Hematopoietic multipotent progenitor cell treated with erythropoietin and hydrocortisone succinate and interleukin-3 and kit ligand, for 6 days (in vitro differentiated cells): ENCODE results near the gene GLDC.
"Not testable (repeated sequence)": the region's sequence is repeated elsewhere in the genome, so short reads cannot be mapped to it uniquely, and the experiment has no call there.

Source experiments
- DNase-seq: peaks from one replicate; pipeline ENCODE4 v3.0.0-alpha.2; 2015

Gene GLDC

GRCh38 chr9:6562871-6563430, 82.6 kb downstream of the GLDC start:
- no peak for DNase-seq

DNA sequence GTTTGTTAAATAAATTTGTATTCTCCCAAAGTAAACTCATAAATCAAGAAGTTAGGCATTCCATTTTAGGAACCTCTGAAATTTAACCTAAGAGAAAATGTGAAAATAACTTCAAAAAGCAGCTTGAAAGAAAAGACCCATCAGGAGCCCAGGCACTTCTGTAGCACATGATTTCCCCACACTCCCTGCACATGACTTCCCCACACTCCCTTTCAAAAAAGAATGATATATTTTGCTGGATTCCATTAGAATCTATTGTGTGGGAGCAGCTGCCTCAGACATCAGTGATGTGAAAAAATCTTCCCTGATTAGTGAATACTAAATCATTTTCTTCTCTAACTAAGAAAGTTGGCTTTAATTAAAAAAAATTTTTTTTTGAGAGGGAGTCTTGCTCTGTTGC, 83.3 kb downstream of the GLDC start:
- no peak for DNase-seq

- DNase-seq = no peak
Measured at GRCh38 chr9:6557883-6558616, 87.5 kb downstream of the GLDC start.

GRCh38 chr9:6553866-6554265, 91.7 kb downstream of the GLDC start:
- no peak for DNase-seq

DNA sequence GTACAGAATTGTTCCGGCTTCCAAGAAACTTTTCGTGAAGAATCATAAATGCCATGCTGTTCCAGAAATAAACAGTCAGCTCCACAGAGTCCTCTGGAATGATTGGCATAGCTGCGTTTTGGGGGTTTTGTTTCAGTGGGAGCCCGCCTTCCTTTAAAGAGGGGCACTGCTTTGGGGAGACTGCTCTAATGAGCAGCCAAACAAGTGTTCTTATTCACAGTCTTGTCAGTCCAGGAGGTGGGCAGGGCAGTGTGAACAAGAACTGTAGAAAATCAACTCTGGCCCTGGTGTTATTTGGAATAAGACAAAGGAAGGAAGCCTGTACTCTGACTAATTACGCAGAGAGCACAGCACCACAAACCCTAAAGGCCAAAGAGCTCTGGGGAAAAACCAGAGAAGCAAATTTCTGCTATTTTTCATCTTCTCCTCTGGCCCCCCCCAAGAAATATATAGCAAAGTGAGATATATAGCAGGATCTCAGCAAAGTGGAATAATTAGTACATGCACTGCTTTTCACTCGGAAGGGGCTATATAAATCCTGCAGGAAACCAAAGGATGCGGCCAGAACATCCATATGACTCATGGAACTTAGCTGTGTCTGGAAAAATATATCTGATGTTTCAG, 92.9 kb downstream of the GLDC start:
- no peak for DNase-seq

DNA sequence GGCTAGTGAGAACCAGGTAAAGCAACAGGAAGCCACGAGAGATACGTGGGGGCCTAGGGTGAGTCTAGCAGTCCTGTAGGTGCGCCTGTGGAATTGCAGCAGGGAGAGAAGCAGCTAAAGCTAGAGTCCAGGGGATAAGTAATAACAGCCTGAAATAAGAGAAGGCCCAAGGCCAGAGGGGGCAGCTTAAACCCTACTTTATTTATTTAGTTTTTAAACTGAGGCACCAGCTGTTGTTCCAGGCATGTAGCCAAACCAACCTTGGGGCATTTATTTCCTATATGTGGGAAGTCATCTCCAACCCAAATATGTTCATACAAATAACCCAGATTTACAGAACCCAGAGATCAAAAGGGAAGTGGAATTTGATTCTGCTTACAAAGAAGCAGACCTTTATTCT, 93.5 kb downstream of the GLDC start:
- no peak for DNase-seq

- no peak for DNase-seq
Measured at GRCh38 chr9:6551136-6551535, 94.4 kb downstream of the GLDC start.

DNA sequence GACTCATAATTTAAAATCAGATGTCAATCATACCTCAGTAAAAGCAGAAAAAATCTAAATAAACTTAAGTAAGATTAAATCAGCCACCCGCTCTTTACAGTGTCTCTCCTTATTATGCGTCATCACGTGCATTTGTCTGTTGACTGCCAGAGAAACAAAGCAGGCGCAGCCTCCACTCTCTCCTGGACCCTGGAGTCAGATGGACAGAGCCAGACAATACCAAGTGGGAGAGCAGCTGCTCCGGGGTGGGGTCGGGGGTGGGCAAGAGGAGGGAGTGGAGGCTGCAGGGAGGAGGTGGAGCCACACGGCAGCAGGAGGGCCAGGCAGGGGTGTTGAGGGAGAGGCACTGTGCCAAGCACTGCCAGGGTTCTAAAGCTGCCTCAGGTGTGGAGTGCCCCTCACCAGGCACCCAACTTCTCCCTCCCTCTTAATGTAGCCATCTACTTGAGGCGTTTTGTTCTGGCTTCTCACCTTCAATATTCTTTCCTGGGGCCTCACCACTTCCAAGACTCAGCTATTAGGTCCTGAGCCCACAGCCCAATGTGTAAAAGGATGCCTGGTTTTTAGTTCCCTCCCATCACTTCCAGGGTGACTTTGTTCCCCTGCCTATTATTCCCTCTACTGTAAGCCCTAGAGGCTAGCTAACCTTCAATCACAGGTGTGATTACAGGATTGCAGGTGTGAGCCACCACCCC, 96.3 kb downstream of the GLDC start:
- DNase-seq = no peak

GRCh38 chr9:6545017-6545691, 100.4 kb downstream of the GLDC start:
- DNase-seq = no peak

GRCh38 chr9:6543204-6543603, 102.3 kb downstream of the GLDC start:
- no peak for DNase-seq

DNA sequence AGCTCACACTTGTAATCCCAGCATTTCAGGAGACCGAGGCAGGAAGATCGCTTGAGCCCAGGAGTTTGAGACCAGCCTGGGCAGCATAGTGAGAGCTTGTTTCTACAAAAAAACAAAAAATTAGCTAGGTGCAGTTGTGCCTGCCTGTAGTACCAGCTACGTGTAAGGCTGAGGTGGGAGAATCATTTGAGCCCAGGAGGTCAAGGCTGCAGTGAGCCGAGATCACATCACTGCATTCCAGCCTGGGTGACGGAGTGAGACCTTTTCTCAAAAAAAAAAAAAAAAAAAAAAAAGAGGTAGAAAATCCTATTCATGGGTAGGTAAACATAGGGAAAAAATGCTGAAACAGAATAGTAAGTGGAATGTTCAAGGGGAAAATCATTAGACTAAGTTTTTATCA, 102.9 kb downstream of the GLDC start:
- not testable (repeated sequence) for DNase-seq

DNA sequence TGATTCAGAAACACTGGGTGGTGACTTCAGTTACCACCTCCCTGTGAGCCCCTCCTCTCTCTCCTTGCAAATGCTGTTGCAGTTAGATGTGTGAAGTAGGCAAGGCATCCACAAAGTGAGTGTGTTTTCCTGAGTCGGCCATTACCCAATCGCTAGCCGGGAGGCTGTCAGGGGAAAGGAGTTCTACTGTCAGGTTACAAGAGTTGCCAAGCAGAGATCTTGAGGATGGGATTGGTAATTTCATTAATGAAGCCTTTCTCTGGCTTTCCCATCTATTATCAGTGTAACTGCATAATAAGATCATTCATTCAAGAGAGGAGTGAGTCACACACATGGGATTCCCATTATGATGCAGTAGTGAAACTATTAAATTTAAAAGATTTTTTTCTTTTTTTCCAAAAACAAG, 106.9 kb downstream of the GLDC start:
- DNase-seq = no peak

DNA sequence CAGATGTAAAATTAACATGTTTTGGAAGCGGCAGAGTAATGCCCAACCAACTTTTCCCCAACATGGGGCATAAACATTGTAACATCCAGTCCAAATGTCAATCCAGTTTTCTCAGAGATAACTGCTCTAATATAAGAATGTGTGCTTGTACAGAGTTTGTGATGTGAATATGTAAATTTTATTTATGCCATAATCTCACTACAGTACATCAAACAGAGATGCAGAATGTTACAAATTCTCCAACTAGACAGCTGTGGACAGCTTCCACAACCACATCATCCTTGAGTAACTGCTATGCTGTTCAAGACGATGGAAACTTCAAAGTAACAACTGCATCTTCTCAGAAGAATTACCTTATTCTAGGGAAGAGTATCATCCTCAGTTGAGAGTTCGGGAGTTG, 109.9 kb downstream of the GLDC start:
- no peak for DNase-seq

GRCh38 chr9:6525326-6526045, 120.0 kb downstream of the GLDC start:
- DNase-seq = no peak

DNA sequence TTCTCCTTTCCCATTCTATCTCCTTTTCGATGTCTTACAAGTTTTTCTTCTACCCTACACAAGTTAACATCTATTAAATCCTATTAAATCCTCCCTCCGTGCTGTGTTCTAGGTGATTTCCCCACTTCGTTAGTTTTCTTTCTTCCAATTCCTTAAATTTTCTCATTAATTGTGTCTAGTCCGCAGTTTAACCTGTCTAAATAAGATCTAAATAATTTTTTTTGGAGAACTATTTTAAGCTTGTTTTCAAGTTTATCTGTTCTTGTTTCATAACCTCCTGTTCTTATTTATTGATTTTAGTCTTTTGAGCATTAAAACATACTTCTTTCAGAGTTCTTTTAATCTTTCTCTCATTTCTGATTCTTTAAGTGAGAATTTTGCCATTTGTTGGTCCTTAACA, 123.3 kb downstream of the GLDC start:
- DNase-seq = no peak

DNA sequence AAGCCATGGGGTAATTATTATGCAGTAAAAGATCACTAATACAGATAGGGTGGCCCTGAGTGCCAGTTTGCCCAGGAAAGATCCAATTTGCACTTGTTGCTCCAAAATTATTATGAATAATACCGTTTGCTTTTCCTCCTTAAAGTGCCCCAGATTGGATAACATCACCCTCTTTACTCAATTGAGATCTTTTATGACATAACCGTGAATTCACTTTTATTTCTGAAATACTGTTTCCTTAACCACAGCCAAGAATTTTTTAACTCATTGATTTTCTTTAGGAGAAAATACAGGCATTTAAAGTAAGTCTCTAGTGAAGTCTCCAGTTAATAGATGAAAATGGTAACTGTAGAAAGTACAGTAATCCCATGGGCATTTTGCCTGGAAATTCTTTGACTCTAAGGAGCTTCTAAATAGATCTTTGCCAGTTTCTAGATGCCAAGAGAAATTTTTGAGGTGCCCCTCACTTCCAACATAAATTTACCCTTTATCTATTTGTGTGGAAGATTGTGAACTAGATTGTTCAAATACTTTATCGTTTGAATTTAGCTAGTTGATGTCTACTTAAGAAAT, 133.4 kb downstream of the GLDC start:
- DNase-seq = no peak

DNA sequence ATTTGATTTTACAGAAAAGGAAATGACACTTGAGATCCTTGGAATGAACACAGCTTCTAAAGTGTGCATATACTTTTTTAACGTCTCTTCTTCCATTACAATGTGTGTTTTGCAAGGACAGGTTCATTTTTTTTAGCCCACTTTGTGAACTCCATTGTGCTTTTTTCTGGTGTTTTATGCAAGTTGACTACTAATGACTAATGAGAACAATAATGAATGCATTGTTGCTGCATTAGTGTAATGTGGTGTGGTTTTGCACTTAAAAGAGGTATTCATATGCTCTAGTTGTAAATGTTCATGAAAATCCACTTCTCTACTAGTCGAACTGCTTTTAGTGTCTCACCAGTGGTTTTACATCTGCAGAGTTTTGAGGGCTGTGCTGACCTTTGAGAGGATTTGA, 139.0 kb downstream of the GLDC start:
- no peak for DNase-seq

- no peak for DNase-seq
Measured at GRCh38 chr9:6502399-6502798, 143.1 kb downstream of the GLDC start.

DNA sequence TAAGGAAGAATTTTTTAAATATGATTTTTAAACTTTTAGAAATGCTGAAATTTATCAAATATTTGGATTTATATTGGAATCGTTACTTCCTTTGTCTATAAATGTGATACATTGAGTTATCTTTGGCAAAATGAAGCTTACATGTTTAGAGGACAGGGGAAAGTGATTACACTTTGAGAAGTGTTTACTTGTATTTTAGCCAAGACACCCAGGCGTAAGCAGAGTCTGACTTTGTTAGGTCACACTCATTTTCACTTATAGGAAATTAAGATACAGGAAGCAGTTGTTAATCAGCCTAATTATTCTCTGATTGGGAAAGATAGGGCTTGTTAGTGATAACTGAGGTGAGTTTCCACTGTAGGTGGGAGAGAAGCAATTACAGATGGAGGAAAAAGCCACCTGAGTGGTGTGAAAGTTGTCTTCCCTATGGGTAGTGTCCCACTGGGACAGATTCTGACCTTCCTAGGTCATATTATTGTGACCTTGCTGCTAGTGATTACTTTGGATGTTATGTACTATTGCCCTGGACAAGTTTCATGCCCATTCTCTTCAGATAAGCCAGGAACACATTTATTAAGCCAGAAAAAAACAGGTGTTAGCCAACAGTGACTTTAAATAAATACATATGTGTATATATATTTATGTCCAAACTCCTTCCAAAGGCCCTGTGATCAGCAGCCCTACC, 143.9 kb downstream of the GLDC start:
- no peak for DNase-seq

DNA sequence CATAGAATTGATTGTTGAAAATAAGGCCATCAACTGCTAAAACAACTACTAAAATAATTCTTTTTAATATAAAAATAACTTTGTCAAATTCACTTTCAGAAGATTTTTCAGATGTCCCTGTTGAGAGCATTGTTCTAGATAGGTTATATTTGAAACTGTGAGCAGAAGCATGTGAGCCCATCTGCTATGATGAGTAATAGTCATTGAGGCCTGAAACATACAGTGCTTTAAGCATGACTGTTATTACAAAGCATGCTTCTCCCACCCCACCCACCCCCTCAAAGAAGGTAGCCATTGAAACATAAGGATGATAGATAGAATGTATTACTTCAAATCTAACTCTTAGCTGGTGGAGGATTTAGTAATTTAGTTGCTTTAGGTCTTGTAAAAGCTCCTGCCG, 146.5 kb downstream of the GLDC start:
- no peak for DNase-seq

DNA sequence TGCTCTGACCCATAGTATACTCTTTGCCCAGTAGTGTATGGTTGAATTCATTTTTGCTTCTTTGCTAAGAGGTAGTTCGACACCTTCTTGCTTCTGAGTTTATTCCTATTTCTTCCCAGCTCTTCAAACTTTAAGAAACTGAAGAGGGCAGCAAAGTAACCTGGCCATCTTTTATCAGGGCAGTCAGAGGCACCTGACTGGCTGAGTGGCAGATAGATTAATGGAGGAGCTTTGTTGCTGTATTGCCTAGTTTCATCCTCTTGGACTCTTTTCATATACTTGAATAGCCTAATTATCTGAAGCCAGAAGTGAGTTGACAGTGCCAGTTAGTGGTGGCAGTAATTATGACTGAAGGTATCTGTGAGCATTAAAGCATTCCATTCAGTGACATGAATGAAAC, 150.1 kb downstream of the GLDC start:
- no peak for DNase-seq

- no peak for DNase-seq
Measured at GRCh38 chr9:6490863-6491262, 154.7 kb downstream of the GLDC start.
